ENCODE results near the gene MLPH.

- TF ChIP-seq POLR2AphosphoS5 (IDR thresholded peaks at IDR 0.05), result no peak
- no peak for TF ChIP-seq CTCF (IDR thresholded peaks at IDR 0.05)
- TF ChIP-seq POLR2A (IDR thresholded peaks at IDR 0.05), result no peak
- no peak for TF ChIP-seq EP300 (IDR thresholded peaks at IDR 0.05)
Measured at GRCh38 chr2:237541243-237541642, 54.2 kb downstream of the MLPH start.
